ENCODE results near the gene TMEM132A. TPM values are rescaled to one million over a fixed set of nuclear protein-coding genes. Genes with fewer than 3 reads are reported as not detected.
A peak's percentile ranks its signal among the peaks of the same experiment; 100 is the strongest.

The TMEM132A gene
- total and polyA plus RNA-seq, 2 of the 13 experiments (the other 11 are each of a cell fraction or from before 2014, with no cell fraction given): 11.1 to 32.9 TPM

GRCh38 chr11:60906132-60906972 is 17.9 kb upstream of the TMEM132A start, which contains the start of gene PRPF19 (continued):
- TF ChIP-seq ZBTB42 (CRISPR knock-in tag; IDR thresholded peaks at IDR 0.05) (no peak), ZBTB20 (CRISPR knock-in tag; IDR thresholded peaks at IDR 0.05; ENCODE audit: borderline replicate concordance, low read depth) (no peak), ZNF451 (CRISPR knock-in tag; IDR thresholded peaks at IDR 0.05) (peak; percentile 72; the same call in 1 of the 2 replicates), ZNF550 (CRISPR knock-in tag; IDR thresholded peaks at IDR 0.05; ENCODE audit: borderline replicate concordance) (no peak), POLR2AphosphoS5 (IDR thresholded peaks at IDR 0.05; ENCODE audit: low read depth, low read length) (peak; percentile 79), POGZ (CRISPR knock-in tag; IDR thresholded peaks at IDR 0.05) (no peak), RFX3 (CRISPR knock-in tag; IDR thresholded peaks at IDR 0.05) (no peak), ZNF563 (CRISPR knock-in tag; IDR thresholded peaks at IDR 0.05) (peak; percentile 88; the same call in 1 of the 2 replicates), ETV6 (CRISPR knock-in tag; conservative IDR thresholded peaks at IDR 0.05) (no peak; the same call in 1 of the 2 replicates), HINFP (CRISPR knock-in tag; IDR thresholded peaks at IDR 0.05; ENCODE audit: low read depth) (peak; percentile 64), NFE2L1 (CRISPR knock-in tag; IDR thresholded peaks at IDR 0.05; ENCODE audit: borderline replicate concordance) (no peak), FOXK1 (CRISPR knock-in tag; IDR thresholded peaks at IDR 0.05; ENCODE audit: borderline replicate concordance, low read depth) (peak; percentile 84), ZSCAN21 (CRISPR knock-in tag; IDR thresholded peaks at IDR 0.05; ENCODE audit: borderline replicate concordance) (peak; percentile 50; the same call in 1 of the 2 replicates), ZNF564 (CRISPR knock-in tag; IDR thresholded peaks at IDR 0.05) (peak; percentile 82), ATF5 (CRISPR knock-in tag; IDR thresholded peaks at IDR 0.05; ENCODE audit: low read depth) (no peak), CENPX (CRISPR knock-in tag; IDR thresholded peaks at IDR 0.05) (no peak), CBX1 (IDR thresholded peaks at IDR 0.05; ENCODE audit: low read depth) (no peak), ONECUT2 (CRISPR knock-in tag; IDR thresholded peaks at IDR 0.05) (no peak), SNAPC5 (CRISPR knock-in tag; IDR thresholded peaks at IDR 0.05; ENCODE audit: borderline replicate concordance) (peak; percentile 38; the same call in 1 of the 2 replicates), ATF1 (CRISPR knock-in tag; IDR thresholded peaks at IDR 0.05) (peak; percentile 61), ZNF33B (CRISPR knock-in tag; IDR thresholded peaks at IDR 0.05) (peak; percentile 64; the same call in 1 of the 2 replicates), AGO2 (optimal IDR thresholded peaks at IDR 0.05; ENCODE audit: low read depth, low read length) (peak; percentile 88), ZNF790 (CRISPR knock-in tag; IDR thresholded peaks at IDR 0.05; ENCODE audit: borderline replicate concordance) (no peak), ZNF652 (CRISPR knock-in tag; IDR thresholded peaks at IDR 0.05; ENCODE audit: borderline replicate concordance, low read depth) (no peak), PTBP1 (IDR thresholded peaks at IDR 0.05; ENCODE audit: low read depth, low read length, poor library complexity, severe bottlenecking) (no peak), SRSF4 (IDR thresholded peaks at IDR 0.05; ENCODE audit: low read depth, low read length, poor library complexity, severe bottlenecking) (no peak), MAX (IDR thresholded peaks at IDR 0.05) (peak; percentile 95)
